ENCODE measurements around the gene ZMPSTE24. TPM values are rescaled to one million over a fixed set of nuclear protein-coding genes. Genes with fewer than 3 reads are reported as not detected.

The ZMPSTE24 gene
- total and polyA plus RNA-seq, 2 of the 4 experiments (the other 2 are of a cell fraction) = 21.0 to 28.9 TPM

DNA sequence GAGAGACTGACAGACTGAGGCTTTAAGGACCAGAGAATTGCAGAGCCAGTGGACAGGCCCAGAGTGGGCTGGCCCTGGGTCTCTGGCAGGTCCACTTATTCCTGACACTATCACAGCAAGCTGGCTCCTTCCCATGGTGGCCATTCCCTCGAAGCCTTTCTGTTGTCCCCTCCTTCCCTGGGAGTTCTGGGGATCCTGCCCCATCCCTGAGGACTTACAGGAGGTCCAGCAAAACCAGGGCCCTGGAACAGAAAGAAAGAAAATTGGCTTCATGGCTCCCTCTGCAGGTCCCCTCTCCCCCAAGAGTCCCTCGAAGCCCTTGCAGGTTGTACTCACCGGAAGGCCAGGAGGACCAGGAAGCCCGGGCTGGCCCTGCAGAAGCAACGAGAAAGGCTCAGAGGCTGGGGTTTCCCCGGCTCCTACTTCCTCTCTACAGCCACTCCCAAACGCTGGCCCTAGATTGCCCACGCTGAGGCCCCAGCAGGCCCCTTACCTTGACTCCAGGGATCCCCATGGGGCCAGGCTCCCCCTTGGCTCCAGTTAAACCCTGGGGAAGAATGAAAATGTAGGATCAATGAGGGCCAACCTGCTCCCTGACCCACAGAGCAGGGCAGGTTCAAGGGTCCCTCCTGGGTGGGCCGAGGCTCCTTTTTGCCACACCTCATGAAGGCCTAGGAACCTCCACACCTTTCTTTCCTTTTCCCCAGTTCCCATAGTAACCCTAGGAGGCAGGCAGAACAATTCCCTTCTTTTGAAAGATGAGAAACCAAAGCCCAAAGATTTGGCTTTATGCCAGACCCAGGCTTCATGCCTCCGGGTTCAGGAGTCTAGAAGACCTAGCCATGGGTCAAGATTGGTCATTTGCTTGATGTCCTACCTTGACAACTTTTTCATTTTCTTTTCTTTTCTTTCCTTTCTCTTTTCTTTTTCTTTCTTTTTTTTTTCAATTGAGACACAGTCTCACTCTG is 54.5 kb downstream of the ZMPSTE24 start:
- H3K9me1 ChIP-seq (ENCODE audit: insufficient read depth, low read length) = peaks cover 3% of the 10 kb centered on the region; the same call in 1 of the 2 replicates
- H3K23ac ChIP-seq (ENCODE audit: low read depth, low read length) = no peak overlapping the region
- no peak overlapping the region for H3K4me2 ChIP-seq (ENCODE audit: low read depth, low read length)
- H2AFZ ChIP-seq (replicated peaks; ENCODE audit: low read length, poor library complexity) = no peak overlapping the region
- H2AK5ac ChIP-seq (ENCODE audit: low read depth, low read length) = no peak overlapping the region
- H3K27me3 ChIP-seq (ENCODE audit: control insufficient read depth, insufficient read depth, low read length) = peaks cover 19% of the 10 kb centered on the region
- H3K14ac ChIP-seq (replicated peaks; ENCODE audit: low read depth, low read length) = no peak overlapping the region
- CTCF ChIA-PET = no interaction called here
- in situ Hi-C loops (cut with MboI; ENCODE audit: low sequenced_read_pairs) (no loop called here), intact Hi-C loops (cut with micrococcal nuclease) (no loop called here), dilution Hi-C loops (cut with HindIII; ENCODE audit: low sequenced_read_pairs, unreplicated experiment) (no loop called here)
- no peak overlapping the region for H4K5ac ChIP-seq (ENCODE audit: low read depth, low read length)
- no peak overlapping the region for H2BK120ac ChIP-seq (ENCODE audit: low read depth, low read length)
- no peaks in the 10 kb centered on the region for H4K20me1 ChIP-seq (ENCODE audit: insufficient read depth, low read length)
- no peak overlapping the region for H2BK15ac ChIP-seq (ENCODE audit: low read depth, low read length)
- no peak overlapping the region for H3K9ac ChIP-seq (ENCODE audit: low read depth, low read length)
- no peak overlapping the region for H3K27ac ChIP-seq (ENCODE audit: insufficient read depth, low read length)
- H3K56ac ChIP-seq (ENCODE audit: extremely low read depth, insufficient read depth, low read length) = no peak overlapping the region
- H2BK20ac ChIP-seq (ENCODE audit: low read depth, low read length) = no peak overlapping the region
- no peaks in the 10 kb centered on the region for H3K79me1 ChIP-seq (ENCODE audit: low read depth in 1 of 2, low read length in 2 of 2)
- WGBS, 2 experiments (ENCODE audit: extremely low coverage in 2 of 2, insufficient read length in 1 of 2) = 63% methylated on average over 2 of the region's 10 CpGs; no CpG with 5 or more reads in 1 of the 2 experiments
- no peak overlapping the region for H4K91ac ChIP-seq (ENCODE audit: insufficient read depth, low read depth, low read length)
- H2AK9ac ChIP-seq (replicated peaks; ENCODE audit: low read depth, low read length, poor library complexity) = no peak overlapping the region
- DNase-seq (no peak), ATAC-seq (ENCODE audit: low read depth) (no peak)
- no peaks in the 10 kb centered on the region for H3K36me3 ChIP-seq (ENCODE audit: control insufficient read depth, insufficient read depth, low read length)
- POLR2A ChIA-PET (ENCODE audit: unreplicated experiment) = no interaction called here
- BruUV-seq (replicated peaks) = no TSS peak
- peaks cover 13% of the 10 kb centered on the region; the same call in 1 of the 2 replicates for H3K4me1 ChIP-seq (ENCODE audit: control insufficient read depth, insufficient read depth, low read length)
- no peak overlapping the region for H4K8ac ChIP-seq (ENCODE audit: low read depth in 2 of 2, low read length in 2 of 2)
- no peak overlapping the region for H2BK5ac ChIP-seq (ENCODE audit: low read depth, low read length, poor library complexity, severe bottlenecking)
- H3K9me3 ChIP-seq (ENCODE audit: control insufficient read depth, insufficient read depth, low read length) = no peaks in the 10 kb centered on the region
- H3K18ac ChIP-seq (ENCODE audit: low read depth, low read length) = no peak overlapping the region
- H3K4me3 ChIP-seq (ENCODE audit: insufficient read depth, low read depth, low read length) = no peak overlapping the region
- H3K4ac ChIP-seq (ENCODE audit: low read depth, low read length) = no peak overlapping the region
- no peak for TF ChIP-seq RFX5 (IDR thresholded peaks at IDR 0.05; ENCODE audit: low read depth, low read length)
- TF ChIP-seq RCOR1 (IDR thresholded peaks at IDR 0.05; ENCODE audit: insufficient replicate concordance, low read length) = no peak
- no peak for TF ChIP-seq MXI1 (IDR thresholded peaks at IDR 0.05; ENCODE audit: borderline replicate concordance, low read depth, low read length)
- TF ChIP-seq NFE2L2 (IDR thresholded peaks at IDR 0.05; ENCODE audit: low read depth, low read length) = no peak
- TF ChIP-seq, protein P1, sequence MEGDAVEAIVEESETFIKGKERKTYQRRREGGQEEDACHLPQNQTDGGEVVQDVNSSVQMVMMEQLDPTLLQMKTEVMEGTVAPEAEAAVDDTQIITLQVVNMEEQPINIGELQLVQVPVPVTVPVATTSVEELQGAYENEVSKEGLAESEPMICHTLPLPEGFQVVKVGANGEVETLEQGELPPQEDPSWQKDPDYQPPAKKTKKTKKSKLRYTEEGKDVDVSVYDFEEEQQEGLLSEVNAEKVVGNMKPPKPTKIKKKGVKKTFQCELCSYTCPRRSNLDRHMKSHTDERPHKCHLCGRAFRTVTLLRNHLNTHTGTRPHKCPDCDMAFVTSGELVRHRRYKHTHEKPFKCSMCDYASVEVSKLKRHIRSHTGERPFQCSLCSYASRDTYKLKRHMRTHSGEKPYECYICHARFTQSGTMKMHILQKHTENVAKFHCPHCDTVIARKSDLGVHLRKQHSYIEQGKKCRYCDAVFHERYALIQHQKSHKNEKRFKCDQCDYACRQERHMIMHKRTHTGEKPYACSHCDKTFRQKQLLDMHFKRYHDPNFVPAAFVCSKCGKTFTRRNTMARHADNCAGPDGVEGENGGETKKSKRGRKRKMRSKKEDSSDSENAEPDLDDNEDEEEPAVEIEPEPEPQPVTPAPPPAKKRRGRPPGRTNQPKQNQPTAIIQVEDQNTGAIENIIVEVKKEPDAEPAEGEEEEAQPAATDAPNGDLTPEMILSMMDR (conservative IDR thresholded peaks at IDR 0.05; ENCODE audit: low read depth, low read length) = no peak
- no peak for TF ChIP-seq SMC3 (IDR thresholded peaks at IDR 0.05; ENCODE audit: low read depth, low read length)
- no peak for TF ChIP-seq CEBPB (IDR thresholded peaks at IDR 0.05; ENCODE audit: low read depth, low read length)
- TF ChIP-seq, protein P2, sequence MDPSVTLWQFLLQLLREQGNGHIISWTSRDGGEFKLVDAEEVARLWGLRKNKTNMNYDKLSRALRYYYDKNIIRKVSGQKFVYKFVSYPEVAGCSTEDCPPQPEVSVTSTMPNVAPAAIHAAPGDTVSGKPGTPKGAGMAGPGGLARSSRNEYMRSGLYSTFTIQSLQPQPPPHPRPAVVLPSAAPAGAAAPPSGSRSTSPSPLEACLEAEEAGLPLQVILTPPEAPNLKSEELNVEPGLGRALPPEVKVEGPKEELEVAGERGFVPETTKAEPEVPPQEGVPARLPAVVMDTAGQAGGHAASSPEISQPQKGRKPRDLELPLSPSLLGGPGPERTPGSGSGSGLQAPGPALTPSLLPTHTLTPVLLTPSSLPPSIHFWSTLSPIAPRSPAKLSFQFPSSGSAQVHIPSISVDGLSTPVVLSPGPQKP (IDR thresholded peaks at IDR 0.05; ENCODE audit: borderline replicate concordance, low read depth, low read length) = no peak
- TF ChIP-seq MAZ (IDR thresholded peaks at IDR 0.05; ENCODE audit: borderline replicate concordance, low read depth, low read length) = no peak
- no peak for TF ChIP-seq POLR2A (IDR thresholded peaks at IDR 0.05; ENCODE audit: low read depth, low read length)
- TF ChIP-seq, protein P3, sequence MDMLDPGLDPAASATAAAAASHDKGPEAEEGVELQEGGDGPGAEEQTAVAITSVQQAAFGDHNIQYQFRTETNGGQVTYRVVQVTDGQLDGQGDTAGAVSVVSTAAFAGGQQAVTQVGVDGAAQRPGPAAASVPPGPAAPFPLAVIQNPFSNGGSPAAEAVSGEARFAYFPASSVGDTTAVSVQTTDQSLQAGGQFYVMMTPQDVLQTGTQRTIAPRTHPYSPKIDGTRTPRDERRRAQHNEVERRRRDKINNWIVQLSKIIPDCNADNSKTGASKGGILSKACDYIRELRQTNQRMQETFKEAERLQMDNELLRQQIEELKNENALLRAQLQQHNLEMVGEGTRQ (IDR thresholded peaks at IDR 0.05; ENCODE audit: low read depth, low read length) = no peak
- TF ChIP-seq CHD1 (IDR thresholded peaks at IDR 0.05; ENCODE audit: low read depth, low read length) = no peak
- no peak for TF ChIP-seq RAD21 (IDR thresholded peaks at IDR 0.05; ENCODE audit: low read length)
- no peak for TF ChIP-seq MAFK (IDR thresholded peaks at IDR 0.05; ENCODE audit: low read depth, low read length)
- no peak for TF ChIP-seq FOS (IDR thresholded peaks at IDR 0.05; ENCODE audit: low read depth, low read length)
